Breast epithelium (tissue), 3 donors: ENCODE results near the gene ESYT2.

ENCODE experiments used
- CTCF ChIP-seq, 3 donors: fragments of 450-650 bp; IDR thresholded peaks; one replicate each; pipeline ENCODE4 v1.5.1; 2016 to 2017; ENCODE audit warnings: antibody characterized with exemption in 3 of 3, mild to moderate bottlenecking in 3 of 3, moderate library complexity in 3 of 3
- POLR2A ChIP-seq: fragments of 450-650 bp; IDR thresholded peaks from one replicate; pipeline ENCODE4 v1.6.1; 2016; ENCODE audit warnings: antibody characterized with exemption, mild to moderate bottlenecking, moderate library complexity
- POLR2AphosphoS5 ChIP-seq, 3 donors: sonication (generic); formaldehyde crosslinking; IDR thresholded peaks; one replicate each; pipeline ENCODE4 v1.6.1; 2017; ENCODE audit warnings: antibody characterized with exemption in 3 of 3

- TF ChIP-seq CTCF (IDR thresholded peaks at IDR 0.05) (peak; percentile 57 to 74 (median 66)), POLR2AphosphoS5 (IDR thresholded peaks at IDR 0.05) (peak; percentile 91 to 96 (median 94)), POLR2A (peak; percentile 72)
Measured at GRCh38 chr7:158704524-158705233, 124.6 kb downstream of the ESYT2 start, which contains the start of gene NCAPG2.
